ENCODE data around the gene ODF2L.

DNA sequence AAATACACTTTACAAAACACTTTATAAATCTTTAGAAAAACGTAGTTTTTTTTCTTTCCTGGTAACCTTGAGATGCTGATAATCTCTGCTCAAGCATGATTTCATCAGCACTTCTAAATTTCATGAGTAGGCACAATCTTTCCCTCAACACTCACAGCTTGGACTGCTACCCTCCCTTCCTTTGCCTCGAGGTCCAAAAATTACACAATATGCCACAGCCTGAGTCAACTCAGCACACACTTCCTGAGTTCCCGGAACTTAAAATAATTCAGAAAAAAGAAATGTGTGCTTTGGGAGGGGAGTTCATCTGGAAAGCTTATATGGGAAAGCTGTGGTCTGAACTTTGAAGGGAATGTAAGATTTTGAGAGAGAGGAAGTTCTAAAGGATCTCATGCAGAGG, 33.7 kb upstream of the ODF2L start:
- TF ChIP-seq, protein P1, sequence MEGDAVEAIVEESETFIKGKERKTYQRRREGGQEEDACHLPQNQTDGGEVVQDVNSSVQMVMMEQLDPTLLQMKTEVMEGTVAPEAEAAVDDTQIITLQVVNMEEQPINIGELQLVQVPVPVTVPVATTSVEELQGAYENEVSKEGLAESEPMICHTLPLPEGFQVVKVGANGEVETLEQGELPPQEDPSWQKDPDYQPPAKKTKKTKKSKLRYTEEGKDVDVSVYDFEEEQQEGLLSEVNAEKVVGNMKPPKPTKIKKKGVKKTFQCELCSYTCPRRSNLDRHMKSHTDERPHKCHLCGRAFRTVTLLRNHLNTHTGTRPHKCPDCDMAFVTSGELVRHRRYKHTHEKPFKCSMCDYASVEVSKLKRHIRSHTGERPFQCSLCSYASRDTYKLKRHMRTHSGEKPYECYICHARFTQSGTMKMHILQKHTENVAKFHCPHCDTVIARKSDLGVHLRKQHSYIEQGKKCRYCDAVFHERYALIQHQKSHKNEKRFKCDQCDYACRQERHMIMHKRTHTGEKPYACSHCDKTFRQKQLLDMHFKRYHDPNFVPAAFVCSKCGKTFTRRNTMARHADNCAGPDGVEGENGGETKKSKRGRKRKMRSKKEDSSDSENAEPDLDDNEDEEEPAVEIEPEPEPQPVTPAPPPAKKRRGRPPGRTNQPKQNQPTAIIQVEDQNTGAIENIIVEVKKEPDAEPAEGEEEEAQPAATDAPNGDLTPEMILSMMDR (IDR thresholded peaks at IDR 0.05), result no peak
- no peak for TF ChIP-seq POLR2A (IDR thresholded peaks at IDR 0.05)

All from testis (tissue), 2 donors.